Measurements from ENCODE around the gene MLLT3. TPM values are rescaled to one million over a fixed set of nuclear protein-coding genes. Genes with fewer than 3 reads are reported as not detected.

Gene MLLT3
- total and polyA plus RNA-seq, 2 donors (not counting 3 experiments of a cell fraction or from before 2014, with no cell fraction given), result 6.1 to 10.0 TPM

GRCh38 chr9:20313415-20313814 lies 308.9 kb downstream of the MLLT3 start:
- H3K27ac ChIP-seq (ENCODE audit: insufficient read depth, low read depth, low read length), result no peak overlapping the region
- H2AFZ ChIP-seq (ENCODE audit: low read depth, low read length), result no peak overlapping the region
- H4K20me1 ChIP-seq (replicated peaks; ENCODE audit: control insufficient read depth, extremely low read depth, insufficient read depth, low read length), result no peaks in the 10 kb centered on the region
- no peak for TF ChIP-seq EZH2 (IDR thresholded peaks at IDR 0.05; ENCODE audit: borderline replicate concordance, low read depth, low read length, severe bottlenecking)
- TF ChIP-seq CTCF (IDR thresholded peaks at IDR 0.05; ENCODE audit: extremely low read depth in 1 of 2, insufficient read depth in 1 of 2, low read depth in 1 of 2, low read length in 2 of 2), result no peak
- no peak for TF ChIP-seq FOS (IDR thresholded peaks at IDR 0.05; ENCODE audit: borderline replicate concordance, insufficient read depth, low read length)
- TF ChIP-seq MYC (IDR thresholded peaks at IDR 0.05; ENCODE audit: low read depth, low read length), result no peak
- TF ChIP-seq GATA2 (IDR thresholded peaks at IDR 0.05; ENCODE audit: insufficient read depth, insufficient read length, low read depth, low read length), result no peak
- no peak for TF ChIP-seq JUN (IDR thresholded peaks at IDR 0.05; ENCODE audit: borderline replicate concordance, insufficient read depth, insufficient read length, low read depth)
- TF ChIP-seq MAX (IDR thresholded peaks at IDR 0.05; ENCODE audit: insufficient read depth, insufficient read length), result no peak
- no peak for TF ChIP-seq POLR2AphosphoS5 (IDR thresholded peaks at IDR 0.05; ENCODE audit: insufficient read depth, low read depth, low read length)
- no peak for TF ChIP-seq POLR2A (IDR thresholded peaks at IDR 0.05; ENCODE audit: low read depth, low read length)
- no TSS peak for BruUV-seq (replicated peaks)
- CTCF ChIA-PET, result no interaction called here
- no peak overlapping the region for H3K4me3 ChIP-seq (replicated peaks in 1 of 3; ENCODE audit: insufficient read depth in 1 of 3, low read depth in 1 of 3, low read length in 3 of 3)
- no peaks in the 10 kb centered on the region for H3K36me3 ChIP-seq (ENCODE audit: control insufficient read depth in 2 of 2, extremely low read depth in 1 of 2, insufficient read depth in 2 of 2, low read length in 2 of 2)
- POLR2A ChIA-PET, result no interaction called here
- dilution Hi-C loops (cut with MboI; ENCODE audit: extremely low pct_ligation_motif_present, low sequenced_read_pairs) (no loop called here), intact Hi-C loops (cut with micrococcal nuclease) (no loop called here)
- no peaks in the 10 kb centered on the region for H3K9me3 ChIP-seq (replicated peaks; ENCODE audit: control insufficient read depth, insufficient read depth, low read length)
- no peaks in the 10 kb centered on the region for H3K4me1 ChIP-seq (ENCODE audit: control insufficient read depth, extremely low read depth, insufficient read depth, low read length)
- H3K4me2 ChIP-seq (ENCODE audit: insufficient read depth, low read length), result no peak overlapping the region
- no peaks in the 10 kb centered on the region for H3K79me2 ChIP-seq (ENCODE audit: control insufficient read depth, insufficient read depth, low read length)
- H3K9ac ChIP-seq (replicated peaks; ENCODE audit: extremely low read depth, insufficient read depth, low read length), result no peak overlapping the region
- DNase-seq (ENCODE audit: low read depth, low spot score), result no peak
- no peaks in the 10 kb centered on the region for H3K9me1 ChIP-seq (replicated peaks; ENCODE audit: control insufficient read depth, extremely low read depth, insufficient read depth, low read length)
- FAIRE-seq, result no peak
- peaks cover 0 to 5% of the 10 kb centered on the region in 2 experiments for H3K27me3 ChIP-seq (ENCODE audit: control insufficient read depth in 2 of 2, insufficient read depth in 2 of 2, low read length in 2 of 2)

Measured in endothelial cell of umbilical vein (primary cell).